H9 (cell line): ENCODE measurements around the gene CEBPG. TPM values are rescaled to one million over a fixed set of nuclear protein-coding genes. Genes with fewer than 3 reads are reported as not detected.
A peak's percentile ranks its signal among the peaks of the same experiment; 100 is the strongest.

Source experiments
- DNase-seq: peaks from one replicate; pipeline ENCODE4 v3.0.0-alpha.2; 2017
- H2AFZ ChIP-seq: one replicate; pipeline ENCODE4 v1.6.1; 2013; ENCODE audit warnings: mild to moderate bottlenecking, low read length, control low read depth, moderate library complexity
- H2AK5ac ChIP-seq: 2 replicates; pipeline ENCODE4 v1.6.1; 2013; ENCODE audit warnings: low read length, control low read depth, mixed read lengths; ENCODE audit not compliant: insufficient read length
- H2BK120ac ChIP-seq: one replicate; pipeline ENCODE4 v1.6.1; 2013; ENCODE audit warnings: low read depth, mild to moderate bottlenecking, low read length, control low read depth, inconsistent platforms; ENCODE audit not compliant: poor library complexity, severe bottlenecking
- H2BK12ac ChIP-seq: 2 replicates; pipeline ENCODE4 v1.6.1; 2013; ENCODE audit warnings: low read length, control low read depth, mixed read lengths, low read depth; ENCODE audit not compliant: insufficient read length
- H2BK15ac ChIP-seq: 2 replicates; pipeline ENCODE4 v1.6.1; 2013; ENCODE audit warnings: low read depth, low read length, control low read depth
- H2BK20ac ChIP-seq: one replicate; pipeline ENCODE4 v1.6.1; 2013; ENCODE audit warnings: low read depth, mild to moderate bottlenecking, low read length, control low read depth, inconsistent platforms; ENCODE audit not compliant: poor library complexity, severe bottlenecking
- H2BK5ac ChIP-seq: 2 replicates; pipeline ENCODE4 v1.6.1; 2013; ENCODE audit warnings: low read length, control low read depth, mixed read lengths; ENCODE audit not compliant: insufficient read length
- H3K14ac ChIP-seq: 2 replicates; pipeline ENCODE4 v1.6.1; 2013; ENCODE audit warnings: low read length, control low read depth; ENCODE audit not compliant: insufficient read depth
- H3K18ac ChIP-seq: 2 replicates; pipeline ENCODE4 v1.6.1; 2013; ENCODE audit warnings: low read depth, mild to moderate bottlenecking, mixed read lengths, low read length, control low read depth; ENCODE audit not compliant: insufficient read length
- H3K23ac ChIP-seq: 2 replicates; pipeline ENCODE4 v1.6.1; 2013; ENCODE audit warnings: low read length, control low read depth, mixed read lengths, low read depth; ENCODE audit not compliant: insufficient read length
- H3K23me2 ChIP-seq: 2 replicates; pipeline ENCODE4 v1.6.1; 2013; ENCODE audit warnings: low read depth, mild to moderate bottlenecking, mixed read lengths, low read length, control low read depth; ENCODE audit not compliant: insufficient read length, poor library complexity, severe bottlenecking
- H3K27ac ChIP-seq: 2 replicates; pipeline ENCODE4 v1.5.1; 2013; ENCODE audit warnings: low read length, control low read depth, mixed read lengths, low read depth; ENCODE audit not compliant: insufficient read length
- H3K27me3 ChIP-seq: 2 replicates; pipeline ENCODE4 v1.6.1; 2013; ENCODE audit warnings: low read length, control low read depth, inconsistent platforms; ENCODE audit not compliant: insufficient read depth
- H3K4ac ChIP-seq: 2 replicates; pipeline ENCODE4 v1.6.1; 2013; ENCODE audit warnings: low read depth, mild to moderate bottlenecking, control low read depth, inconsistent platforms, low read length, moderate library complexity
- H3K4me1 ChIP-seq: 2 replicates; pipeline ENCODE4 v1.6.1; 2013; ENCODE audit warnings: low read length, control low read depth, inconsistent platforms; ENCODE audit not compliant: insufficient read depth
- H3K4me2 ChIP-seq: 2 replicates; pipeline ENCODE4 v1.6.1; 2013; ENCODE audit warnings: low read length, control low read depth, mixed read lengths; ENCODE audit not compliant: insufficient read length, insufficient read depth
- H3K56ac ChIP-seq: 2 replicates; pipeline ENCODE4 v1.6.1; 2013; ENCODE audit warnings: low read depth, mild to moderate bottlenecking, mixed read lengths, low read length, control low read depth; ENCODE audit not compliant: insufficient read length
- H3K79me1 ChIP-seq: 2 replicates; pipeline ENCODE4 v1.6.1; 2013; ENCODE audit warnings: low read depth, mild to moderate bottlenecking, moderate library complexity, low read length, control low read depth, inconsistent platforms; ENCODE audit not compliant: insufficient read depth, poor library complexity, severe bottlenecking
- H3K79me2 ChIP-seq: 2 replicates; pipeline ENCODE4 v1.6.1; 2013; ENCODE audit warnings: low read length, control low read depth, inconsistent platforms; ENCODE audit not compliant: insufficient read depth
- H3K9ac ChIP-seq: 2 replicates; pipeline ENCODE4 v1.6.1; 2013; ENCODE audit warnings: low read length, control low read depth, mixed read lengths; ENCODE audit not compliant: insufficient read length; ENCODE audit errors: extremely low read depth
- H3K9me3 ChIP-seq: one replicate; pipeline ENCODE4 v1.6.1; 2013; ENCODE audit warnings: low read depth, low read length, inconsistent platforms; ENCODE audit not compliant: control insufficient read depth
- H3T11ph ChIP-seq: one replicate; pipeline ENCODE4 v1.6.1; 2013; ENCODE audit warnings: mild to moderate bottlenecking, low read length, control low read depth, inconsistent platforms
- H4K20me1 ChIP-seq: one replicate; pipeline ENCODE4 v1.6.1; 2013; ENCODE audit not compliant: control insufficient read depth, insufficient read length, insufficient read depth
- H4K5ac ChIP-seq: 2 replicates; pipeline ENCODE4 v1.6.1; 2013; ENCODE audit warnings: low read depth, mild to moderate bottlenecking, mixed read lengths, low read length, control low read depth; ENCODE audit not compliant: insufficient read length
- H4K8ac ChIP-seq: replicated peaks from 2 replicates; pipeline ENCODE4 v1.6.1; 2013; ENCODE audit warnings: low read length, control low read depth, mixed read lengths, low read depth; ENCODE audit not compliant: insufficient read length
- H4K91ac ChIP-seq: 2 replicates; pipeline ENCODE4 v1.6.1; 2013; ENCODE audit warnings: low read depth, mild to moderate bottlenecking, moderate library complexity, mixed read lengths, low read length, control low read depth; ENCODE audit not compliant: insufficient read length
- H3K27ac Mint-ChIP-seq, 3 experiments: 2 replicates in 2 of 3; 3 replicates in 1 of 3; pipeline ENCODE4 v1.8.0; 2020 to 2021; ENCODE audit warnings: mixed read lengths in 3 of 3, mild to moderate bottlenecking in 1 of 3, moderate library complexity in 1 of 3
- H3K27me3 Mint-ChIP-seq: 2 replicates; pipeline ENCODE4 v1.8.0; 2021; ENCODE audit warnings: low read depth, mild to moderate bottlenecking, moderate library complexity, mixed read lengths
- H3K36me3 Mint-ChIP-seq, 3 experiments: 2 replicates in 2 of 3; 3 replicates in 1 of 3; pipeline ENCODE4 v1.8.0; 2020 to 2021; ENCODE audit warnings: low read depth in 3 of 3, mixed read lengths in 3 of 3; ENCODE audit not compliant: insufficient read depth in 1 of 3
- H3K4me1 Mint-ChIP-seq, 2 experiments: 2 replicates each; pipeline ENCODE4 v1.8.0; 2020; ENCODE audit warnings: mixed read lengths in 2 of 2
- H3K4me3 Mint-ChIP-seq, 2 experiments: 2 replicates in 1 of 2; 3 replicates in 1 of 2; pipeline ENCODE4 v1.8.0; 2020 to 2021; ENCODE audit warnings: mild to moderate bottlenecking in 2 of 2, mixed read lengths in 2 of 2, moderate library complexity in 1 of 2
- H3K9me3 Mint-ChIP-seq, 2 experiments: 2 replicates in 1 of 2; 3 replicates in 1 of 2; pipeline ENCODE4 v1.8.0; 2020; ENCODE audit warnings: mild to moderate bottlenecking in 2 of 2, mixed read lengths in 2 of 2, moderate library complexity in 1 of 2
- WGBS: extraction: QIAGEN DNeasy Blood & Tissue Kit; methylation state at CpG from one replicate; pipeline ENCODE4 v1.1.7; 2013; ENCODE audit warnings: missing lambda C conversion rate, low lambda C conversion rate, mixed read lengths; ENCODE audit not compliant: insufficient read length; ENCODE audit errors: extremely low coverage; 5-methylcytosine and 5-hydroxymethylcytosine counted together
- total RNA-seq: library from RNA; stranded (reverse); gene quantifications from 2 replicates; pipeline ENCODE4 v1.2.1, GENCODE V29; 2021
- TF ChIP-seq, protein P1 (sequence below): fragments of 200-600 bp; sonication (generic); conservative IDR thresholded peaks from 3 replicates; pipeline ENCODE4 v1.8.0; 2021; ENCODE audit warnings: antibody characterized with exemption, mild to moderate bottlenecking

The CEBPG gene
- total RNA-seq, 1 experiment from 2014 or later: 33.7 TPM

DNA sequence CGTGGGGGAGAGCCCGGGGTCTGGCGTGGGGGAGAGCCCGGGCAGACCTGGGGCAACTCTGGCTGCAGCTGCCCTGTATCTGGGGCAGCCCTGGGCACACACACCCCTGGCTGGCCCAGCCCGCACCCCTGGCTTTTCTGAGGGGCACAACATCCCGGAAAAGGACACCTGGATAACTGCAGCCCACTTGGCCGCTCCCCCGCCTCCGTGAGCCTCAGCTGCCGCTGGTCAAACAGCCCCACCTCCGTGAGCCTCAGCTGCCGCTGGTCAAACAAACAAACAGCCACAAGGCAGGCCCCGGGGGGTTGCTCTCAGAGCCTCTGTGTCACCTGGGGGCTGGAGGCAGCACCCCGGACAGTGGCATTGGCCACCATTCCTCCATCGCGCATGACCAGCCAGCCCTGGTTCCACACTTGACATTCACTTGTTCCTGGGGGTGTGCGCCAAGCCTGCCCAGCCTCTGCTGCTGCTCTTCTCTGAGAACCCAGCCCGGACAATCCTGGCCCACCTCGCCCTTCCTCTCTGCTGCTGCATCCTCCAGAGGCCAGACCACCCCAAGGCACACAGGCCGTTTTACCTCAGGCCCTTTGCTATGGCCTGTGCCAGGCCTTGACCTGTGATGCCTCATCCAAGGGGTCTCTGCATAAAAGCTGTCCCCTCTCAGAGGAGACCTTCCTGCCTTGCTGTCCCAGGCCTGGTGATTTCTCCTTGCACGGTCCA is 19.9 kb downstream of the CEBPG start:
- Histone ChIP-seq H4K5ac (no peak overlapping the region), H3K23me2 (no peaks in the 10 kb centered on the region), H4K20me1 (no peaks in the 10 kb centered on the region), H3K79me2 (no peaks in the 10 kb centered on the region), H2BK15ac (no peak overlapping the region), H3T11ph (no peak overlapping the region), H3K9me3 (no peaks in the 10 kb centered on the region), H3K4me1 (peaks cover 2% of the 10 kb centered on the region; the same call in 1 of the 2 replicates), H3K4me2 (no peak overlapping the region), H3K79me1 (no peaks in the 10 kb centered on the region), H3K23ac (no peak overlapping the region), H3K56ac (no peak overlapping the region), H2AFZ (no peak overlapping the region), H3K27ac (no peak overlapping the region), H3K14ac (no peak overlapping the region), H2AK5ac (no peak overlapping the region), H3K4ac (no peak overlapping the region), H3K18ac (no peak overlapping the region), H2BK20ac (no peak overlapping the region), H2BK120ac (no peak overlapping the region), H2BK5ac (no peak overlapping the region), H2BK12ac (no peak overlapping the region), H3K9ac (no peak overlapping the region), H4K91ac (no peak overlapping the region), H3K27me3 (no peaks in the 10 kb centered on the region), H4K8ac (no peak overlapping the region)
- Mint-ChIP-seq H3K4me1 (peaks cover 6 to 27% of the 10 kb centered on the region in 2 experiments; a peak in 2 of 4 replicates), H3K27ac (peak overlapping the region; percentile 77 to 88 (median 83); a peak in 4 of 7 replicates), H3K36me3 (no peaks in the 10 kb centered on the region), H3K4me3 (no peak overlapping the region), H3K9me3 (no peaks in the 10 kb centered on the region), H3K27me3 (no peaks in the 10 kb centered on the region; the same call in 1 of the 2 replicates)
- no CpG with 5 or more reads among the region's 21 CpGs for WGBS
- DNase-seq: no peak
- TF ChIP-seq, protein P1, sequence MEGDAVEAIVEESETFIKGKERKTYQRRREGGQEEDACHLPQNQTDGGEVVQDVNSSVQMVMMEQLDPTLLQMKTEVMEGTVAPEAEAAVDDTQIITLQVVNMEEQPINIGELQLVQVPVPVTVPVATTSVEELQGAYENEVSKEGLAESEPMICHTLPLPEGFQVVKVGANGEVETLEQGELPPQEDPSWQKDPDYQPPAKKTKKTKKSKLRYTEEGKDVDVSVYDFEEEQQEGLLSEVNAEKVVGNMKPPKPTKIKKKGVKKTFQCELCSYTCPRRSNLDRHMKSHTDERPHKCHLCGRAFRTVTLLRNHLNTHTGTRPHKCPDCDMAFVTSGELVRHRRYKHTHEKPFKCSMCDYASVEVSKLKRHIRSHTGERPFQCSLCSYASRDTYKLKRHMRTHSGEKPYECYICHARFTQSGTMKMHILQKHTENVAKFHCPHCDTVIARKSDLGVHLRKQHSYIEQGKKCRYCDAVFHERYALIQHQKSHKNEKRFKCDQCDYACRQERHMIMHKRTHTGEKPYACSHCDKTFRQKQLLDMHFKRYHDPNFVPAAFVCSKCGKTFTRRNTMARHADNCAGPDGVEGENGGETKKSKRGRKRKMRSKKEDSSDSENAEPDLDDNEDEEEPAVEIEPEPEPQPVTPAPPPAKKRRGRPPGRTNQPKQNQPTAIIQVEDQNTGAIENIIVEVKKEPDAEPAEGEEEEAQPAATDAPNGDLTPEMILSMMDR: no peak
